ENCODE results near the gene RMRP. TPM values are rescaled to one million over a fixed set of nuclear protein-coding genes. Genes with fewer than 3 reads are reported as not detected.
"Not testable (repeated sequence)": the region's sequence is repeated elsewhere in the genome, so short reads cannot be mapped to it uniquely, and the experiment has no call there.

Gene RMRP
- total and polyA plus RNA-seq, 4 donors = 44.8 to 39,735 (median 15,277) TPM

GRCh38 chr9:35636877-35637246, 21.0 kb downstream of the RMRP start:
- not testable (repeated sequence) for H3K4me1 ChIP-seq (ENCODE audit: control insufficient read depth in 5 of 5, insufficient read depth in 5 of 5, low read length in 5 of 5); ATAC-seq (ENCODE audit: insufficient read depth, low FRiP score); H3K27me3 ChIP-seq (ENCODE audit: control insufficient read depth in 3 of 3, insufficient read depth in 3 of 3, low read length in 2 of 3); DNase-seq; H3K4me3 ChIP-seq; H3K36me3 ChIP-seq (ENCODE audit: control insufficient read depth in 4 of 4, insufficient read depth in 4 of 4, low read length in 4 of 4); H3K9me3 ChIP-seq (ENCODE audit: control insufficient read depth in 4 of 4, insufficient read depth in 3 of 4, low read length in 3 of 4); H3K27ac ChIP-seq (ENCODE audit: low read depth in 1 of 2, low read length in 1 of 2); H3K9ac ChIP-seq (ENCODE audit: insufficient read depth in 1 of 2, low read length in 2 of 2)
- 96 to 97% methylated on average over 6 of the region's 6 CpGs for WGBS, 2 donors

- H3K9me3 ChIP-seq (ENCODE audit: control insufficient read depth in 4 of 4, insufficient read depth in 3 of 4, low read length in 3 of 4) = no peaks in the 10 kb centered on the region
- H3K27me3 ChIP-seq (ENCODE audit: control insufficient read depth in 3 of 3, insufficient read depth in 3 of 3, low read length in 2 of 3) = no peaks in the 10 kb centered on the region
- TF ChIP-seq CTCF (IDR thresholded peaks at IDR 0.05; ENCODE audit: control extremely low read depth, extremely low read depth) = no peak
- ATAC-seq (ENCODE audit: insufficient read depth, low FRiP score) (no peak), DNase-seq (no peak)
- H3K4me3 ChIP-seq = no peak overlapping the region
- peaks cover 0 to 5% (median 0%) of the 10 kb centered on the region in 5 donors for H3K4me1 ChIP-seq (ENCODE audit: control insufficient read depth in 5 of 5, insufficient read depth in 5 of 5, low read length in 5 of 5)
- H3K27ac ChIP-seq (ENCODE audit: low read depth in 1 of 2, low read length in 1 of 2) = peak overlapping the region in 1 of 2 donors; percentile 4
- H3K36me3 ChIP-seq (ENCODE audit: control insufficient read depth in 4 of 4, insufficient read depth in 4 of 4, low read length in 4 of 4) = no peaks in the 10 kb centered on the region
- WGBS, 2 donors = 74 to 77% methylated on average over 9 of the region's 9 CpGs
- no peak overlapping the region for H3K9ac ChIP-seq (ENCODE audit: insufficient read depth in 1 of 2, low read length in 2 of 2)
Observed at GRCh38 chr9:35636135-35636876, 21.5 kb downstream of the RMRP start.

- no peak for DNase-seq
- TF ChIP-seq CTCF (IDR thresholded peaks at IDR 0.05; ENCODE audit: control extremely low read depth, extremely low read depth) = no peak
- no peak overlapping the region for H3K9ac ChIP-seq (ENCODE audit: insufficient read depth in 1 of 2, low read length in 2 of 2)
- H3K4me3 ChIP-seq = no peak overlapping the region
- H3K27ac ChIP-seq (ENCODE audit: low read depth in 1 of 2, low read length in 1 of 2) = no peak overlapping the region
- H3K36me3 ChIP-seq (ENCODE audit: control insufficient read depth in 4 of 4, insufficient read depth in 4 of 4, low read length in 4 of 4) = no peaks in the 10 kb centered on the region
- H3K4me1 ChIP-seq (ENCODE audit: control insufficient read depth in 5 of 5, insufficient read depth in 5 of 5, low read length in 5 of 5) = peaks cover 0 to 5% (median 0%) of the 10 kb centered on the region in 5 donors
- no peak for ATAC-seq (ENCODE audit: insufficient read depth, low FRiP score)
- H3K9me3 ChIP-seq (ENCODE audit: control insufficient read depth in 4 of 4, insufficient read depth in 3 of 4, low read length in 3 of 4) = no peaks in the 10 kb centered on the region
- H3K27me3 ChIP-seq (ENCODE audit: control insufficient read depth in 3 of 3, insufficient read depth in 3 of 3, low read length in 2 of 3) = no peaks in the 10 kb centered on the region
Observed at GRCh38 chr9:35635730-35636129, 22.1 kb downstream of the RMRP start.

DNA sequence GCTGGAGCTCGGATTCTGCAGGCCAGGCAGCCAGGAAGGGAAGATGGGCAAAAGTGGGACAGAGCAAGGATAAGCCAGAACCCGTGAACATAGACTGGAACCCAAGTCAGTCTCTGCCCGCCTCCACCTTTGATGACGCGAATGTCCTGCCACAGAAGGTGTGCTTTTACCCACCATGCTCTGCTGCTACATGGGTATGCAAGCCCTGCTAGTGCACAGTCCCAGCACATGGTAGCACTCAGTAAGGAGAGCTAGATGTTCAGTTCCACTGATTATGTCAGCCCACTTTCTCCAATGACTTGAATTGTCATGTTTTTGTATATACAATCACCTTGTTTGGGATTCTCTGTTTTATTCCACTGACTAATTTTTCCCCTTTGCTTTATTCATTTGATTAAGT, 28.2 kb downstream of the RMRP start:
- no peaks in the 10 kb centered on the region for H3K27me3 ChIP-seq (ENCODE audit: control insufficient read depth in 3 of 3, insufficient read depth in 3 of 3, low read length in 2 of 3)
- 89 to 95% methylated on average over 5 of the region's 5 CpGs for WGBS, 2 donors
- H3K4me1 ChIP-seq (ENCODE audit: control insufficient read depth in 5 of 5, insufficient read depth in 5 of 5, low read length in 5 of 5) = no peaks in the 10 kb centered on the region
- H3K9ac ChIP-seq (ENCODE audit: insufficient read depth in 1 of 2, low read length in 2 of 2) = no peak overlapping the region
- no peaks in the 10 kb centered on the region for H3K9me3 ChIP-seq (ENCODE audit: control insufficient read depth in 4 of 4, insufficient read depth in 3 of 4, low read length in 3 of 4)
- TF ChIP-seq CTCF (IDR thresholded peaks at IDR 0.05; ENCODE audit: control extremely low read depth, extremely low read depth) = no peak
- DNase-seq (no peak), ATAC-seq (ENCODE audit: insufficient read depth, low FRiP score) (no peak)
- no peak overlapping the region for H3K4me3 ChIP-seq
- no peak overlapping the region for H3K27ac ChIP-seq (ENCODE audit: low read depth in 1 of 2, low read length in 1 of 2)
- no peaks in the 10 kb centered on the region for H3K36me3 ChIP-seq (ENCODE audit: control insufficient read depth in 4 of 4, insufficient read depth in 4 of 4, low read length in 4 of 4)

Measured in lung (tissue), 12 donors.